Testis (tissue), 3 donors: ENCODE results near the gene SCO1. TPM values are rescaled to one million over a fixed set of nuclear protein-coding genes. Genes with fewer than 3 reads are reported as not detected.

ENCODE experiments used
- DNase-seq: peaks from one replicate; pipeline ENCODE4 v3.0.0-alpha.2; 2019
- H3K27ac ChIP-seq, 2 donors: fragments of 200-600 bp; sonication (generic); one replicate each; pipeline ENCODE4 v1.5.1; 2019
- H3K27me3 ChIP-seq: fragments of 200-600 bp; sonication (generic); one replicate; pipeline ENCODE4 v1.5.1; 2019
- H3K36me3 ChIP-seq: fragments of 200-600 bp; sonication (generic); one replicate; pipeline ENCODE4 v1.5.1; 2017; ENCODE audit warnings: low read depth; ENCODE audit errors: missing control alignments
- H3K4me1 ChIP-seq: fragments of 200-600 bp; sonication (generic); one replicate; pipeline ENCODE4 v1.5.1; 2019
- H3K4me3 ChIP-seq, 2 donors: fragments of 200-600 bp; sonication (generic); one replicate each; pipeline ENCODE4 v1.5.1; 2017 to 2019
- H3K9me3 ChIP-seq: fragments of 200-600 bp; sonication (generic); one replicate; pipeline ENCODE4 v1.5.1; 2017
- CTCF ChIP-seq, 3 experiments: fragments of 450-650 bp in 2 of 3; fragments of 200-600 bp in 1 of 3; sonication (generic) in 1 of 3; IDR thresholded peaks; one replicate each; pipeline ENCODE4 v1.5.1; 2016 to 2019; ENCODE audit warnings: antibody characterized with exemption in 3 of 3, mild to moderate bottlenecking in 2 of 3, moderate library complexity in 1 of 3
- POLR2A ChIP-seq: fragments of 450-650 bp; IDR thresholded peaks from one replicate; pipeline ENCODE4 v1.6.1; 2017; ENCODE audit warnings: antibody characterized with exemption, mild to moderate bottlenecking, moderate library complexity
- WGBS, 2 donors: methylation state at CpG; one replicate each; pipeline ENCODE4 v1.1.5; 2018; 5-methylcytosine and 5-hydroxymethylcytosine counted together
- intact Hi-C: fragments of 100-400 bp; cut with DNase I; formaldehyde crosslinking; loops from one replicate; pipeline ENCODE4 v1.15.1; 2023; ENCODE audit warnings: low total_unique reads
- polyA plus RNA-seq: library from polyadenylated mRNA; stranded (reverse); fragments of 350-450 nt; fragmentation: Illumina TruSeq; extraction: RNeasy Lipid Tissue Mini Kit (QIAGEN cat#74804); gene quantifications from one replicate; pipeline ENCODE4 v1.2.3, GENCODE V29; 2014; ENCODE audit warnings: low read depth, low replicate concordance; ENCODE audit not compliant: insufficient read depth
- total RNA-seq, 2 donors: library from RNA; depleted of rRNA; stranded (reverse); fragments of >200 nt; gene quantifications; one replicate each; pipeline ENCODE4 v1.2.3, GENCODE V29; 2016

SCO1 gene
- total and polyA plus RNA-seq, 3 donors from 2014 or later = 23.9 to 31.9 (median 25.7) TPM

- 44 to 45% methylated on average over 18 of the region's 18 CpGs for WGBS, 2 donors
- no peaks in the 10 kb centered on the region for H3K27me3 ChIP-seq
- peak; percentile 44 for DNase-seq
- TF ChIP-seq CTCF (IDR thresholded peaks at IDR 0.05) (peak in 2 of 3 experiments; percentile 69 to 88), POLR2A (no peak)
- H3K4me1 ChIP-seq = no peaks in the 10 kb centered on the region
- no peaks in the 10 kb centered on the region for H3K36me3 ChIP-seq
- H3K9me3 ChIP-seq = no peaks in the 10 kb centered on the region
- intact Hi-C loops = no loop called here
- H3K4me3 ChIP-seq = no peak overlapping the region
- no peak overlapping the region for H3K27ac ChIP-seq
Observed at GRCh38 chr17:10631048-10631700, 66.2 kb downstream of the SCO1 start.

GRCh38 chr17:10629706-10630105 is 67.6 kb downstream of the SCO1 start:
- Histone ChIP-seq H3K4me1 (no peaks in the 10 kb centered on the region), H3K36me3 (no peaks in the 10 kb centered on the region), H3K27ac (no peak overlapping the region), H3K27me3 (no peaks in the 10 kb centered on the region), H3K4me3 (no peak overlapping the region), H3K9me3 (no peaks in the 10 kb centered on the region)
- WGBS, 2 donors = 81 to 89% methylated on average over 12 of the region's 12 CpGs
- TF ChIP-seq CTCF (IDR thresholded peaks at IDR 0.05) (no peak), POLR2A (no peak)
- intact Hi-C loops = no loop called here
- no peak for DNase-seq

GRCh38 chr17:10628756-10629155 is 68.6 kb downstream of the SCO1 start:
- intact Hi-C loops = no loop called here
- WGBS, 2 donors = 67 to 78% methylated on average over 4 to 13 of the region's 13 CpGs

GRCh38 chr17:10626390-10626789 is 70.9 kb downstream of the SCO1 start:
- no peak for DNase-seq
- WGBS, 2 donors = 76 to 79% methylated on average over 9 of the region's 9 CpGs
- Histone ChIP-seq H3K36me3 (no peaks in the 10 kb centered on the region), H3K4me3 (no peak overlapping the region), H3K27ac (no peak overlapping the region), H3K4me1 (peaks cover 3% of the 10 kb centered on the region), H3K9me3 (no peaks in the 10 kb centered on the region), H3K27me3 (no peaks in the 10 kb centered on the region)
- intact Hi-C loops = no loop called here
- TF ChIP-seq POLR2A = no peak
- no peak for TF ChIP-seq CTCF (IDR thresholded peaks at IDR 0.05)

More at GRCh38 chr17:10628756-10629155, 68.6 kb downstream of the SCO1 start:
- H3K27ac ChIP-seq = no peak overlapping the region
- H3K27me3 ChIP-seq = no peaks in the 10 kb centered on the region
- no peak overlapping the region for H3K4me3 ChIP-seq
- peaks cover 3% of the 10 kb centered on the region for H3K4me1 ChIP-seq
- peak; percentile 58 for DNase-seq
- no peaks in the 10 kb centered on the region for H3K9me3 ChIP-seq
- H3K36me3 ChIP-seq = no peaks in the 10 kb centered on the region
- TF ChIP-seq POLR2A = no peak
- TF ChIP-seq CTCF (IDR thresholded peaks at IDR 0.05) = peak; percentile 23 to 56 (median 41)

- no peaks in the 10 kb centered on the region for H3K27me3 ChIP-seq
- WGBS, 2 donors = 94% methylated on average over 11 of the region's 11 CpGs
- intact Hi-C loops = no loop called here
- TF ChIP-seq CTCF (IDR thresholded peaks at IDR 0.05) = no peak
- no peak for TF ChIP-seq POLR2A
- H3K27ac ChIP-seq = no peak overlapping the region
- H3K9me3 ChIP-seq = no peaks in the 10 kb centered on the region
- no peak for DNase-seq
- H3K4me1 ChIP-seq = peaks cover 3% of the 10 kb centered on the region
- no peaks in the 10 kb centered on the region for H3K36me3 ChIP-seq
- H3K4me3 ChIP-seq = no peak overlapping the region
Observed at GRCh38 chr17:10624969-10625368, 72.4 kb downstream of the SCO1 start.
